ENCODE data around the gene CCDC196.

The CCDC196 gene

GRCh38 chr14:66487164-66487563 is 993 bp downstream of the CCDC196 start:
- H3K4me3 ChIP-seq (ENCODE audit: low read depth, low read length), result no peak overlapping the region
- DNase-seq (ENCODE audit: low read depth, low spot score), result no peak
- ChIA-PET CTCF (no interaction called here), POLR2A (no interaction called here)
- TF ChIP-seq CTCF (IDR thresholded peaks at IDR 0.05; ENCODE audit: insufficient read depth, low read length, missing control alignments), result no peak

- TF ChIP-seq CTCF (IDR thresholded peaks at IDR 0.05; ENCODE audit: insufficient read depth, low read length, missing control alignments), result no peak
- ChIA-PET POLR2A (no interaction called here), CTCF (interaction anchor here (0.5 to 1.8 kb wide), 3 partner anchors 13 to 865 kb away, joined by 3 to 4 read pairs (median 3); no protein-coding TSS in a partner anchor)
- no peak overlapping the region for H3K4me3 ChIP-seq (ENCODE audit: low read depth, low read length)
- no peak for DNase-seq (ENCODE audit: low read depth, low spot score)
Measured at GRCh38 chr14:66490143-66491111, 4.3 kb downstream of the CCDC196 start.

- H3K4me3 ChIP-seq (ENCODE audit: low read depth, low read length), result no peak overlapping the region
- ChIA-PET CTCF (interaction anchor here (1.3 kb wide), 1 partner anchor 11 kb away, joined by 3 read pairs; no protein-coding TSS in a partner anchor), POLR2A (no interaction called here)
- DNase-seq (ENCODE audit: low read depth, low spot score), result no peak
- no peak for TF ChIP-seq CTCF (IDR thresholded peaks at IDR 0.05; ENCODE audit: insufficient read depth, low read length, missing control alignments)
Measured at GRCh38 chr14:66493750-66494149, 7.6 kb downstream of the CCDC196 start.

- peak; percentile 72 for TF ChIP-seq CTCF (IDR thresholded peaks at IDR 0.05; ENCODE audit: insufficient read depth, low read length, missing control alignments)
- POLR2A ChIA-PET, result no interaction called here
- CTCF ChIA-PET, result interaction anchor here (0.6 to 1.0 kb wide), 4 partner anchors 9 to 622 kb away, joined by 3 read pairs; partner anchors contain the start of gene CCDC196
- H3K4me3 ChIP-seq (ENCODE audit: low read depth, low read length), result no peak overlapping the region
- DNase-seq (ENCODE audit: low read depth, low spot score), result no peak
Measured at GRCh38 chr14:66495218-66496098, 9.3 kb downstream of the CCDC196 start.

GRCh38 chr14:66496188-66496807 is 10.1 kb downstream of the CCDC196 start:
- ChIA-PET POLR2A (no interaction called here), CTCF (interaction anchor here (1.0 to 3.6 kb wide), 4 partner anchors 11 to 637 kb away, joined by 3 to 32 read pairs (median 3); partner anchors contain the start of gene GPHN)
- TF ChIP-seq CTCF (IDR thresholded peaks at IDR 0.05; ENCODE audit: insufficient read depth, low read length, missing control alignments), result no peak
- H3K4me3 ChIP-seq (ENCODE audit: low read depth, low read length), result no peak overlapping the region
- DNase-seq (ENCODE audit: low read depth, low spot score), result no peak

Data from AG04449 (cell line).